ENCODE results near the gene MAGI2.

MAGI2 gene

DNA sequence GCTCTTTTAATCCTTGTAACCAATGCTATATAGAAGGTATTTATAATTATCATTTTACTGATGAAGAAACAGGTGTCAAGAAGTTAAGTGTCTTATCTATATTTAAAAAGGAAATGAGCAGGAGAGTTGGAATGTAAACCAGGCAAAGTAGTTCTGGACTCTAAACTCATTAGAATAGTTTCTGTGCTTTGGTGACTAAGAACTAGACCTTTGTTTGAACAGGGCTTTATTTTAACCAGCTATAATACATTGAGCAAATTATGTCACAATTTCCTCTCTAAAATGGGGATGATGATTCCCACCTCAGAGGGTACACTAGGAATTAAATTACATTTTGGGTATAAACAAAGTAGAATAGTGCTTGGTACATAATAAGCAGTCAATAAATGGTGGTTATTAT lies 236.0 kb downstream of the MAGI2 start:
- TF ChIP-seq OSR1 (CRISPR knock-in tag; IDR thresholded peaks at IDR 0.05) (no peak), ZNF70 (CRISPR knock-in tag; IDR thresholded peaks at IDR 0.05) (no peak), ESRRG (CRISPR knock-in tag; IDR thresholded peaks at IDR 0.05) (no peak), TOX (CRISPR knock-in tag; IDR thresholded peaks at IDR 0.05; ENCODE audit: borderline replicate concordance) (no peak), RARB (CRISPR knock-in tag; IDR thresholded peaks at IDR 0.05) (no peak), TCF4 (CRISPR knock-in tag; IDR thresholded peaks at IDR 0.05; ENCODE audit: borderline replicate concordance) (no peak), ARNTL (CRISPR knock-in tag; IDR thresholded peaks at IDR 0.05; ENCODE audit: borderline replicate concordance, low read depth) (no peak), ZFP3 (CRISPR knock-in tag; IDR thresholded peaks at IDR 0.05) (no peak), ZC3H10 (CRISPR knock-in tag; IDR thresholded peaks at IDR 0.05) (no peak)
- TF ChIP-seq, protein P1, sequence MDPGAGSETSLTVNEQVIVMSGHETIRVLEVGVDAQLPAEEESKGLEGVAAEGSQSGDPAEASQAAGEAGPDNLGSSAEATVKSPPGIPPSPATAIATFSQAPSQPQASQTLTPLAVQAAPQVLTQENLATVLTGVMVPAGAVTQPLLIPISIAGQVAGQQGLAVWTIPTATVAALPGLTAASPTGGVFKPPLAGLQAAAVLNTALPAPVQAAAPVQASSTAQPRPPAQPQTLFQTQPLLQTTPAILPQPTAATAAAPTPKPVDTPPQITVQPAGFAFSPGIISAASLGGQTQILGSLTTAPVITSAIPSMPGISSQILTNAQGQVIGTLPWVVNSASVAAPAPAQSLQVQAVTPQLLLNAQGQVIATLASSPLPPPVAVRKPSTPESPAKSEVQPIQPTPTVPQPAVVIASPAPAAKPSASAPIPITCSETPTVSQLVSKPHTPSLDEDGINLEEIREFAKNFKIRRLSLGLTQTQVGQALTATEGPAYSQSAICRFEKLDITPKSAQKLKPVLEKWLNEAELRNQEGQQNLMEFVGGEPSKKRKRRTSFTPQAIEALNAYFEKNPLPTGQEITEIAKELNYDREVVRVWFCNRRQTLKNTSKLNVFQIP (CRISPR knock-in tag; IDR thresholded peaks at IDR 0.05; ENCODE audit: borderline replicate concordance, low read depth) = no peak

DNA sequence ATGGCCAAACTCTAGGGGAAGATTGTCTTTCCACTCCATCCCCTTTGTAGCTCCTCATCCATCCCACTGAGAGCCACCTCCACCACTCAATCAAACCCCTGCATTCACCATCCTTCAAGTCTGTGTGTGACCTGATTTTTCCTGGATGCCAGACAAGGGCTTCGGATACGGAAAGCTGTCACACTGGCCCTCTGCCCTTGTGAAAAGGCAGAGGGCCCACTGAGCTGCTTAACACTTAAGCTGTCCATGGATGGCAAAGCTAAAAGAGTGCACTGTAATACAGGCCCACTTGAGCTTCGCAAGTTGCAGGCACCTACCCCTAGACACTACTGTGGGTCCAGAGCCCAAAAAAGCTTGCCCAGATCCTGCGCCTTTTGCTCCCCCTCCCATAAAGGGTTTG lies 237.2 kb downstream of the MAGI2 start:
- TF ChIP-seq RARB (CRISPR knock-in tag; IDR thresholded peaks at IDR 0.05) (no peak), ARNTL (CRISPR knock-in tag; IDR thresholded peaks at IDR 0.05; ENCODE audit: borderline replicate concordance, low read depth) (no peak), ISL1 (CRISPR knock-in tag; IDR thresholded peaks at IDR 0.05) (no peak), TOX (CRISPR knock-in tag; IDR thresholded peaks at IDR 0.05; ENCODE audit: borderline replicate concordance) (no peak), SNAI2 (CRISPR knock-in tag; IDR thresholded peaks at IDR 0.05) (no peak), ZFP30 (CRISPR knock-in tag; IDR thresholded peaks at IDR 0.05) (no peak), ZNF565 (CRISPR knock-in tag; conservative IDR thresholded peaks at IDR 0.05; ENCODE audit: low read depth) (no peak), ZNF70 (CRISPR knock-in tag; IDR thresholded peaks at IDR 0.05) (no peak), ZNF8 (CRISPR knock-in tag; IDR thresholded peaks at IDR 0.05) (no peak), TCF4 (CRISPR knock-in tag; IDR thresholded peaks at IDR 0.05; ENCODE audit: borderline replicate concordance) (no peak), CSDC2 (CRISPR knock-in tag; IDR thresholded peaks at IDR 0.05) (no peak), PPARA (CRISPR knock-in tag; IDR thresholded peaks at IDR 0.05; ENCODE audit: borderline replicate concordance) (no peak), ZC3H10 (CRISPR knock-in tag; IDR thresholded peaks at IDR 0.05) (no peak)
- TF ChIP-seq, protein P1 (CRISPR knock-in tag; IDR thresholded peaks at IDR 0.05; ENCODE audit: borderline replicate concordance, low read depth) = no peak
- TF ChIP-seq, protein P2, sequence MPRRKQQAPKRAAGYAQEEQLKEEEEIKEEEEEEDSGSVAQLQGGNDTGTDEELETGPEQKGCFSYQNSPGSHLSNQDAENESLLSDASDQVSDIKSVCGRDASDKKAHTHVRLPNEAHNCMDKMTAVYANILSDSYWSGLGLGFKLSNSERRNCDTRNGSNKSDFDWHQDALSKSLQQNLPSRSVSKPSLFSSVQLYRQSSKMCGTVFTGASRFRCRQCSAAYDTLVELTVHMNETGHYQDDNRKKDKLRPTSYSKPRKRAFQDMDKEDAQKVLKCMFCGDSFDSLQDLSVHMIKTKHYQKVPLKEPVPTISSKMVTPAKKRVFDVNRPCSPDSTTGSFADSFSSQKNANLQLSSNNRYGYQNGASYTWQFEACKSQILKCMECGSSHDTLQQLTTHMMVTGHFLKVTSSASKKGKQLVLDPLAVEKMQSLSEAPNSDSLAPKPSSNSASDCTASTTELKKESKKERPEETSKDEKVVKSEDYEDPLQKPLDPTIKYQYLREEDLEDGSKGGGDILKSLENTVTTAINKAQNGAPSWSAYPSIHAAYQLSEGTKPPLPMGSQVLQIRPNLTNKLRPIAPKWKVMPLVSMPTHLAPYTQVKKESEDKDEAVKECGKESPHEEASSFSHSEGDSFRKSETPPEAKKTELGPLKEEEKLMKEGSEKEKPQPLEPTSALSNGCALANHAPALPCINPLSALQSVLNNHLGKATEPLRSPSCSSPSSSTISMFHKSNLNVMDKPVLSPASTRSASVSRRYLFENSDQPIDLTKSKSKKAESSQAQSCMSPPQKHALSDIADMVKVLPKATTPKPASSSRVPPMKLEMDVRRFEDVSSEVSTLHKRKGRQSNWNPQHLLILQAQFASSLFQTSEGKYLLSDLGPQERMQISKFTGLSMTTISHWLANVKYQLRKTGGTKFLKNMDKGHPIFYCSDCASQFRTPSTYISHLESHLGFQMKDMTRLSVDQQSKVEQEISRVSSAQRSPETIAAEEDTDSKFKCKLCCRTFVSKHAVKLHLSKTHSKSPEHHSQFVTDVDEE (CRISPR knock-in tag; IDR thresholded peaks at IDR 0.05) = no peak
- TF ChIP-seq, protein P3, sequence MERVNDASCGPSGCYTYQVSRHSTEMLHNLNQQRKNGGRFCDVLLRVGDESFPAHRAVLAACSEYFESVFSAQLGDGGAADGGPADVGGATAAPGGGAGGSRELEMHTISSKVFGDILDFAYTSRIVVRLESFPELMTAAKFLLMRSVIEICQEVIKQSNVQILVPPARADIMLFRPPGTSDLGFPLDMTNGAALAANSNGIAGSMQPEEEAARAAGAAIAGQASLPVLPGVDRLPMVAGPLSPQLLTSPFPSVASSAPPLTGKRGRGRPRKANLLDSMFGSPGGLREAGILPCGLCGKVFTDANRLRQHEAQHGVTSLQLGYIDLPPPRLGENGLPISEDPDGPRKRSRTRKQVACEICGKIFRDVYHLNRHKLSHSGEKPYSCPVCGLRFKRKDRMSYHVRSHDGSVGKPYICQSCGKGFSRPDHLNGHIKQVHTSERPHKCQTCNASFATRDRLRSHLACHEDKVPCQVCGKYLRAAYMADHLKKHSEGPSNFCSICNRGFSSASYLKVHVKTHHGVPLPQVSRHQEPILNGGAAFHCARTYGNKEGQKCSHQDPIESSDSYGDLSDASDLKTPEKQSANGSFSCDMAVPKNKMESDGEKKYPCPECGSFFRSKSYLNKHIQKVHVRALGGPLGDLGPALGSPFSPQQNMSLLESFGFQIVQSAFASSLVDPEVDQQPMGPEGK (CRISPR knock-in tag; IDR thresholded peaks at IDR 0.05; ENCODE audit: borderline replicate concordance) = no peak
- ATAC-seq = no peak

More for the DNA sequence above, 236.0 kb downstream of the MAGI2 start:
- ATAC-seq = no peak

DNA sequence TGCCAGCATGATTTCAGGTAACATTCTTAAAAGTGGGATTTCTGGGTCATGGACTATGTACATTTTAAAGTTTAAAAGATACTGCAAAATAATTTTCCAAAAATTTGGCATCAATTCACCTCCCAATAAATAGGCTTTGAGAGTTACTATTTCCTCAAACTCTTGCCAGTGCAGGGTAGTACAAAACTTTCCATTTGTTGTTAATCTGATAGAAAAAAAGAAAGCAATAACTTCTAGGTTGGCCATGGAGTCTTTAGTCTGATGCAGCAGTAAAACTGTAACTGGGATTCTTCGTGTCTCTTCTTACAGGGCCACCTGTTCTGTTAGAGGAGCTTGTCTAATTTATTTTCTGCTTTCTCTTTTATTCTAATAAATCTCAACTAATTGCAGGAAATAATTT lies 241.1 kb downstream of the MAGI2 start:
- no peak for ATAC-seq
- no peak for TF ChIP-seq CSDC2 (CRISPR knock-in tag; IDR thresholded peaks at IDR 0.05)
- no peak for TF ChIP-seq ZC3H10 (CRISPR knock-in tag; IDR thresholded peaks at IDR 0.05)
- no peak for TF ChIP-seq OSR1 (CRISPR knock-in tag; IDR thresholded peaks at IDR 0.05)
- TF ChIP-seq, protein P2 (CRISPR knock-in tag; IDR thresholded peaks at IDR 0.05) = no peak
- no peak for TF ChIP-seq SNAI2 (CRISPR knock-in tag; IDR thresholded peaks at IDR 0.05)
- no peak for TF ChIP-seq ISL1 (CRISPR knock-in tag; IDR thresholded peaks at IDR 0.05)
- no peak for TF ChIP-seq ESRRG (CRISPR knock-in tag; IDR thresholded peaks at IDR 0.05)
- TF ChIP-seq PPARA (CRISPR knock-in tag; IDR thresholded peaks at IDR 0.05; ENCODE audit: borderline replicate concordance) = no peak
- TF ChIP-seq RARB (CRISPR knock-in tag; IDR thresholded peaks at IDR 0.05) = no peak
- TF ChIP-seq, protein P3 (CRISPR knock-in tag; IDR thresholded peaks at IDR 0.05; ENCODE audit: borderline replicate concordance) = no peak
- TF ChIP-seq, protein P4, sequence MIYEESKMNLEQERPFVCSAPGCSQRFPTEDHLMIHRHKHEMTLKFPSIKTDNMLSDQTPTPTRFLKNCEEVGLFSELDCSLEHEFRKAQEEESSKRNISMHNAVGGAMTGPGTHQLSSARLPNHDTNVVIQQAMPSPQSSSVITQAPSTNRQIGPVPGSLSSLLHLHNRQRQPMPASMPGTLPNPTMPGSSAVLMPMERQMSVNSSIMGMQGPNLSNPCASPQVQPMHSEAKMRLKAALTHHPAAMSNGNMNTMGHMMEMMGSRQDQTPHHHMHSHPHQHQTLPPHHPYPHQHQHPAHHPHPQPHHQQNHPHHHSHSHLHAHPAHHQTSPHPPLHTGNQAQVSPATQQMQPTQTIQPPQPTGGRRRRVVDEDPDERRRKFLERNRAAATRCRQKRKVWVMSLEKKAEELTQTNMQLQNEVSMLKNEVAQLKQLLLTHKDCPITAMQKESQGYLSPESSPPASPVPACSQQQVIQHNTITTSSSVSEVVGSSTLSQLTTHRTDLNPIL (CRISPR knock-in tag; IDR thresholded peaks at IDR 0.05; ENCODE audit: low read depth) = no peak
- TF ChIP-seq ARNTL (CRISPR knock-in tag; IDR thresholded peaks at IDR 0.05; ENCODE audit: borderline replicate concordance, low read depth) = no peak
- no peak for TF ChIP-seq TOX (CRISPR knock-in tag; IDR thresholded peaks at IDR 0.05; ENCODE audit: borderline replicate concordance)
- TF ChIP-seq ZNF70 (CRISPR knock-in tag; IDR thresholded peaks at IDR 0.05) = no peak
- no peak for TF ChIP-seq ZNF8 (CRISPR knock-in tag; IDR thresholded peaks at IDR 0.05)

Data from SK-N-SH treated with all-trans-retinoic acid at 6 μM for 48 hours (cell line).